Kidney (tissue), 14 donors: ENCODE results near the gene PCGF5. TPM values are rescaled to one million over a fixed set of nuclear protein-coding genes. Genes with fewer than 3 reads are reported as not detected.

Experiments
- DNase-seq, 5 donors: peaks; one replicate each; pipeline ENCODE4 v3.0.0-alpha.2; 2013 to 2020
- FAIRE-seq: peaks from 2 replicates; lab custom pipeline; 2012; peaks lifted over from hg19 to GRCh38; lab: Jason Lieb, UNC
- H3K27ac ChIP-seq, 2 donors: one replicate each; pipeline ENCODE4 v1.7.0; 2013; ENCODE audit warnings: low read depth in 2 of 2, low read length in 2 of 2, inconsistent platforms in 1 of 2
- H3K27me3 ChIP-seq: one replicate; pipeline ENCODE4 v1.7.1; 2013; ENCODE audit warnings: low read length, inconsistent platforms; ENCODE audit not compliant: control insufficient read depth, insufficient read depth
- H3K36me3 ChIP-seq, 3 donors: one replicate each; pipeline versions ENCODE4 v1.7.0 to v1.7.1; 2013; ENCODE audit warnings: low read length in 3 of 3, control low read depth in 1 of 3, inconsistent platforms in 1 of 3; ENCODE audit not compliant: insufficient read depth in 3 of 3, control insufficient read depth in 2 of 3
- H3K4me1 ChIP-seq, 3 donors: one replicate each; pipeline versions ENCODE4 v1.7.0 to v1.7.1; 2013; ENCODE audit warnings: low read length in 3 of 3, inconsistent platforms in 1 of 3, low read depth in 1 of 3; ENCODE audit not compliant: control insufficient read depth in 2 of 3, insufficient read depth in 2 of 3
- H3K4me3 ChIP-seq, 3 donors: one replicate each; pipeline versions ENCODE4 v1.7.0 to v1.8.1; 2013; ENCODE audit warnings: low read length in 3 of 3, control low read depth in 1 of 3, inconsistent platforms in 1 of 3
- H3K9ac ChIP-seq, 3 donors: one replicate each; pipeline versions ENCODE4 v1.7.0 to v1.7.1; 2013; ENCODE audit warnings: low read length in 3 of 3, control low read depth in 1 of 3, inconsistent platforms in 1 of 3
- H3K9me3 ChIP-seq, 3 donors: one replicate each; pipeline versions ENCODE4 v1.7.0 to v1.7.1; 2013; ENCODE audit warnings: low read length in 3 of 3, control low read depth in 1 of 3, inconsistent platforms in 1 of 3; ENCODE audit not compliant: control insufficient read depth in 2 of 3, insufficient read depth in 1 of 3
- intact Hi-C: fragments of 100-400 bp; cut with DNase I; formaldehyde crosslinking; loops from one replicate; pipeline ENCODE4 v1.11.1; 2022
- polyA plus RNA-seq: library from polyadenylated mRNA; stranded (reverse); fragments of 350-450 nt; fragmentation: Illumina TruSeq; extraction: RNeasy Lipid Tissue Mini Kit (QIAGEN cat#74804); gene quantifications from one replicate; pipeline ENCODE4 v1.2.3, GENCODE V29; 2014; ENCODE audit warnings: low read depth, low replicate concordance; ENCODE audit not compliant: insufficient read depth
- total RNA-seq: library from RNA; stranded (reverse); fragmentation: NEBNext Ultra II Directional; extraction: Animal tissue kit (Norgen Biotek cat#: 25700); gene quantifications from one replicate; pipeline ENCODE4 v1.2.1, GENCODE V29; 2021
- TF ChIP-seq, protein P1 (sequence below): IDR thresholded peaks from 3 replicates; pipeline ENCODE4 v1.5.1; 2012; ENCODE audit warnings: mild to moderate bottlenecking, moderate library complexity, borderline replicate concordance; ENCODE audit not compliant: insufficient read depth; ENCODE audit errors: extremely low read depth
- donor health status: control.
- donor health status: control.
- donor health status: control.
- donor health status: control.
- donor health status: control.
- donor health status: DM: yes; HTN: yes; CAD: no.
- donor health status: Normal renal cell carcinoma (clear cell type).

PCGF5 gene
- total and polyA plus RNA-seq, 2 donors from 2014 or later, result 26.8 to 49.1 TPM

DNA sequence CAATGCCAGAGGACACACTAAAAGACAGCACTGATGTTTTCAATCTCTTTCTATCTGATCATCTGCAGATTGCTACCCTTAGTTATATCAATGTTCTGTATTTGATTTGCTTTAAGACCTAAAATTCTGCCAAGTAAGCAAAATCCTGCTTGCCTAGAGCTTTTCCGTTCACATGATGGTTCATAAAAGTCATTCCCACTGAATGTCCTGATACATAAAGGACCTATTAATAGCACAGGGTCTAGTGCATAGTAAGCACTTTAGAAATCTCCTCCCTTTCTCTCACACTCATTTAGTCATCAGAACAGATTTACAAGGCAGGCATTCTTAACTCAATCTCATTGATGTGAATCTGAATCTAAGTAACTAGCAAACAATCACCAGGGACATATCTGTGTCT lies 68.8 kb downstream of the PCGF5 start:
- no peaks in the 10 kb centered on the region for H3K36me3 ChIP-seq
- H3K27ac ChIP-seq, result no peak overlapping the region
- no peak overlapping the region for H3K9ac ChIP-seq
- no peak overlapping the region for H3K4me3 ChIP-seq
- no peak for FAIRE-seq
- TF ChIP-seq, protein P1, sequence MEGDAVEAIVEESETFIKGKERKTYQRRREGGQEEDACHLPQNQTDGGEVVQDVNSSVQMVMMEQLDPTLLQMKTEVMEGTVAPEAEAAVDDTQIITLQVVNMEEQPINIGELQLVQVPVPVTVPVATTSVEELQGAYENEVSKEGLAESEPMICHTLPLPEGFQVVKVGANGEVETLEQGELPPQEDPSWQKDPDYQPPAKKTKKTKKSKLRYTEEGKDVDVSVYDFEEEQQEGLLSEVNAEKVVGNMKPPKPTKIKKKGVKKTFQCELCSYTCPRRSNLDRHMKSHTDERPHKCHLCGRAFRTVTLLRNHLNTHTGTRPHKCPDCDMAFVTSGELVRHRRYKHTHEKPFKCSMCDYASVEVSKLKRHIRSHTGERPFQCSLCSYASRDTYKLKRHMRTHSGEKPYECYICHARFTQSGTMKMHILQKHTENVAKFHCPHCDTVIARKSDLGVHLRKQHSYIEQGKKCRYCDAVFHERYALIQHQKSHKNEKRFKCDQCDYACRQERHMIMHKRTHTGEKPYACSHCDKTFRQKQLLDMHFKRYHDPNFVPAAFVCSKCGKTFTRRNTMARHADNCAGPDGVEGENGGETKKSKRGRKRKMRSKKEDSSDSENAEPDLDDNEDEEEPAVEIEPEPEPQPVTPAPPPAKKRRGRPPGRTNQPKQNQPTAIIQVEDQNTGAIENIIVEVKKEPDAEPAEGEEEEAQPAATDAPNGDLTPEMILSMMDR, result no peak
- no peak for DNase-seq
- no peaks in the 10 kb centered on the region for H3K9me3 ChIP-seq
- H3K27me3 ChIP-seq, result no peaks in the 10 kb centered on the region
- intact Hi-C loops, result no loop called here
- H3K4me1 ChIP-seq, result no peaks in the 10 kb centered on the region

DNA sequence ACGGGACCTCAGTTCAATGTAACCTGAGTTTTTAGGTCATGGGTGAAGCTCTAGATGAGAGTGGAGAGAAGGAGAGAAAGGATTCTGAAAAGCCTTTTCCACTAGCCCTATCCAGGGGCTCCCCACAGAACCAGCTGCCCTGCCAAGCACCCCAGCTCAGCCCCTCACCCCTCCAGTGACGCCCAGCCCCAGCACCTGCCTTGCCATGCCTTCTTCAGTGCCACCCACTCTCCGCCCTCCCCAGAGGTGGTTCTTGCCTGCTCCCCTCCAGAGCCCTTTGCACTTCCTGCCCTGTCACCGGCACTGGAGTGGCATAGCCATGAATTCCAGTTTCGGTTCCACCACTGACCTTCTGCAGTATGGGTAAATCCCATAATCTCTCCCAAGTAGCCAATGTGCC lies 70.1 kb downstream of the PCGF5 start:
- no peak for FAIRE-seq
- Histone ChIP-seq H3K27me3 (no peaks in the 10 kb centered on the region), H3K4me3 (no peak overlapping the region), H3K9ac (no peak overlapping the region), H3K36me3 (no peaks in the 10 kb centered on the region), H3K27ac (no peak overlapping the region), H3K4me1 (no peaks in the 10 kb centered on the region), H3K9me3 (no peaks in the 10 kb centered on the region)
- intact Hi-C loops, result no loop called here
- TF ChIP-seq, protein P1, result no peak
- DNase-seq, result no peak

DNA sequence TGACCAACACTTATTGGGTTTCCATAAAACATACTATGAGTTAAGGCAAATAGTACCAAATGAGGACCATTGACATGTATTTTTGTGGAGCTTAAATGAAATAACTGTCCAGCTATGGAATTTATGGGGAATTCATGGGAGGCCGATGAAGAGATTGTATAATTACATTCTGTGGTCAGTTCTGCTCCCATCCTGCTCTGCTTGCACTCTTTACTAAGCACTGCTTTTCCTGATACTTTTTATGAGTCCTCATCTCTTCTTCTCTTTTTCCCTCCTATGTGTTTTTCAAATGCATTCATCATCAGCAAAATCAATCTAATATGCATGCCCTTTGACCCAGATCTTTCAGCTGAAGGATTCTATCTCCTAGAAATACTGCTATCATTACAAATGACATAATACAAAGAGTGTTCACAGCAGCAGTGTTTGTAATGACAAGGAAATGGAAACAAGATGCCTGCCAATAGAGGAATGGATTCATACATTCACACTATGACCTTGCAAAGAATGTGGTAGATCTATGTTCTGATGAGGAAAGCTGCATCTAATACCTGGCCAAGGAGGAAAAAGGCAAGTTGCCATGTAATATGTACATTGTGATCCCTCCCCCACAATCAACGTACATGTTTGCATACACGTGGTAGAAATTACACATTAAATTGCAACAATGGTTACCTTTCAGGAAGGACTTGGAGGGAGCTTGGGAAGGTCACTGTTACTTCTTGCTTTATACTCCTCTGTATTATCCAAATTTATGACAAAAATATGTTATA lies 73.9 kb downstream of the PCGF5 start:
- FAIRE-seq (no peak), DNase-seq (no peak)
- peaks cover 0 to 7% (median 0%) of the 10 kb centered on the region in 3 donors for H3K4me1 ChIP-seq
- no peaks in the 10 kb centered on the region for H3K9me3 ChIP-seq
- no peak overlapping the region for H3K27ac ChIP-seq
- intact Hi-C loops, result no loop called here
- no peaks in the 10 kb centered on the region for H3K36me3 ChIP-seq
- no peaks in the 10 kb centered on the region for H3K27me3 ChIP-seq
- no peak overlapping the region for H3K9ac ChIP-seq
- TF ChIP-seq, protein P1, result no peak
- H3K4me3 ChIP-seq, result no peak overlapping the region

- H3K4me1 ChIP-seq, result peaks cover 0 to 7% (median 0%) of the 10 kb centered on the region in 3 donors
- H3K27ac ChIP-seq, result no peak overlapping the region
- FAIRE-seq (no peak), DNase-seq (no peak)
- TF ChIP-seq, protein P1, result no peak
- no peak overlapping the region for H3K9ac ChIP-seq
- intact Hi-C loops, result no loop called here
- no peak overlapping the region for H3K4me3 ChIP-seq
- H3K9me3 ChIP-seq, result no peaks in the 10 kb centered on the region
- H3K36me3 ChIP-seq, result no peaks in the 10 kb centered on the region
- no peaks in the 10 kb centered on the region for H3K27me3 ChIP-seq
These were observed 74.9 kb downstream of the PCGF5 start for GRCh38 chr10:91295346-91295745.
